ENCODE measurements around the gene MTCH1.

- TF ChIP-seq CTCF (IDR thresholded peaks at IDR 0.05; ENCODE audit: low read length) (no peak), EZH2 (IDR thresholded peaks at IDR 0.05; ENCODE audit: borderline replicate concordance, low read length) (no peak)
Measured at GRCh38 chr6:36936824-36937223, 49.2 kb downstream of the MTCH1 start.

Data from OCI-LY1 (cell line).